IPS-15b (cell line): ENCODE measurements around the gene SLC7A6.

Source experiments
- H3K27me3 ChIP-seq: one replicate; pipeline ENCODE4 v1.6.1; 2013; ENCODE audit warnings: low read length; ENCODE audit not compliant: control insufficient read depth, insufficient read depth
- H3K36me3 ChIP-seq: one replicate; pipeline ENCODE4 v1.6.1; 2013; ENCODE audit warnings: low read length; ENCODE audit not compliant: control insufficient read depth, insufficient read depth
- H3K4me1 ChIP-seq: one replicate; pipeline ENCODE4 v1.6.1; 2013; ENCODE audit warnings: mild to moderate bottlenecking, low read length; ENCODE audit not compliant: control insufficient read depth, insufficient read depth
- H3K4me3 ChIP-seq: one replicate; pipeline ENCODE4 v1.5.1; 2013; ENCODE audit warnings: low read depth, low read length
- H3K9ac ChIP-seq: one replicate; pipeline ENCODE4 v1.6.1; 2013; ENCODE audit warnings: low read depth, mild to moderate bottlenecking, low read length
- H3K9me3 ChIP-seq: one replicate; pipeline ENCODE4 v1.6.1; 2013; ENCODE audit warnings: mild to moderate bottlenecking, low read length; ENCODE audit not compliant: control insufficient read depth, insufficient read depth

The SLC7A6 gene

DNA sequence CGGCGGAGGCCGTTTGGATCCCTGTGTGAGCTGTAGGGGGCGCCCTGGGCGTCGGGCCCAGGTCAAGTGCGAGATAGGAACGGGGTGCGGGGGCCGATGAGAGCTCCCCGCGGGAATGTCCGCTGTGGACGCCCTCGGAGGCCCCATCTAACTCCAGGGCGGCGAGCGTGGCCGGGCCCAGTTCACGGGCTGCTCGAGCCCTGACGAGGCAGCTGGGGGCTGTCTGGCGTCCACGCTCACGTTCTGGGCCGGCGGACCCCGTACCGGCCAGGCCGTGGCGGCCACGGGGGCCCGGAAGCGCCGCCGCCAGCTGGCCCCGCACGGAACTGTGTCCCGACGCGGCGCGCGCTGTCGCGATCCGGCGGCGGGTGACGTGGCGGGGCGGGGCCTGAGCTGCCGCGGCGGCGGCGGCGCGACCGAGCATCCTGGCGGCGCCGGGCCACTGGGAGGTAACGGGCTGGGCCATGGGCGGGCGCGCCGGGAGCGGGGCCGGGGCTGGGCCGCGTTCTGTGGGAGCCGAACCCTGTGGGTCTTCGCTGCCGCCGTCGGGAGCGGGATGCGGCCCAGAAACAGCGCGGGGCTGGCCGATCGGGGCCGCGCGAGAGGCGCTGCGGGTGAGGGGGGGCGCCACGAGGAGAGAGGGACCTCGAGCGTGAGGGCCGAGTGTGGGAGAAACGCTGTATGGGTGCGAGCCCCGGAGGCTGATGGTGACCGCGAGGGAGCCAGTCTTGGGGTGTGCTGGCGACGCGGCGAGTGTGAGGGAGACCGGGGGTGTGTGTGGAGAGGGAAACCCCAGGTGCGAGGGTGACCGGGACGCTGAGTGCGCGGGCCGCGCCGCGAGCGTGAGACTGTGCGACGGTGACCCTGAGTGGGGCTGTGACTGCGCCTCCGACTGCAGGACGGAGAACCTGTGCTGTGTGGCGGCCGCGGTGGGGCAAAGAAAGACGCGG lies at the start of gene SLC7A6:
Gene SLC7A6, plus strand, starts transcription at position 399 of the 950 bp plus-strand sequence. CDS start 10,201 bp downstream, outside the sequence.
- Histone ChIP-seq H3K36me3 (peaks cover 9% of the 10 kb centered on the region), H3K4me3 (peak within 1 kb of the TSS; percentile 91), H3K27me3 (no peaks in the 10 kb centered on the region), H3K9ac (peak within 1 kb of the TSS; percentile 79), H3K9me3 (no peaks in the 10 kb centered on the region), H3K4me1 (peaks cover 12% of the 10 kb centered on the region)

DNA sequence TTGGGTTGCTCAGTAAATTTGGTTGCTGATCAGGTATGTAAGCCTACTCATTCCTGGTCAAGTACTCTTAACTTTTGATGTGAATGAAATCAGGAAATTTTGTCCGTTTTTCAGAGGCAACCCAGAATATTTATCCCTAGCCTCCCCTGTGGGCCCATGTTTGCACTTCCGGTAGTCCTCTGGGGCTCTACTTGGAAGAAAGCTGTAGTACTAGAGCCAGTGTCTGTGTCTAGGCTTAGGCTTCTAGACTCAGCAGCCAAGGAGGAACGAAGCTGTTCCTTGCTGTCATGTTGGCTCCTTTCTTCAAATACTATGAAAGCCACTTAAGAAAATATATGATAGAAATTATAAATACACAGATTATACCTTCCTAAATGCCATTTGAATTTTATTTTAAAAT lies 49.6 kb upstream of the SLC7A6 start:
- H3K9ac ChIP-seq = no peak overlapping the region
- no peaks in the 10 kb centered on the region for H3K36me3 ChIP-seq
- no peaks in the 10 kb centered on the region for H3K27me3 ChIP-seq
- no peaks in the 10 kb centered on the region for H3K9me3 ChIP-seq
- H3K4me3 ChIP-seq = no peak overlapping the region
- no peaks in the 10 kb centered on the region for H3K4me1 ChIP-seq

DNA sequence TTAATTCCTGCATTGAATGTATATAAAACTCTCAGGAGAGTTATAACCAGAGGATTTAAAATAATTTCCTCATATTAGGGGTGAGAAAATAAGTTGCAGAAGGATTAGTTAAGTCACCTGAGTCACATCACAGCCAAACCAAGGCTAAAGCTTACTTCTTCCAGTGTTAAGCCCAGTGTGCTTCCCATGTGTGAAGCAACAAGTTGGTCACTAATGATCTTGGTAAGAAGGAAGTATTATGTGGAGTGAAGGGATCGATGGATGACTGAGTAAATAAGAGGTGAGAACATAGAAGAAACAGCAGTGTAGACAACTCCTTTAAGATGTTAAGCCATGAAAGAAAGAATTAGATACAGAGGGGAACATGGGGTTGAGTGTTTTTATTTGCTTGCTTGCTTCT lies 49.0 kb upstream of the SLC7A6 start:
- no peaks in the 10 kb centered on the region for H3K36me3 ChIP-seq
- H3K9ac ChIP-seq = no peak overlapping the region
- no peaks in the 10 kb centered on the region for H3K27me3 ChIP-seq
- no peak overlapping the region for H3K4me3 ChIP-seq
- no peaks in the 10 kb centered on the region for H3K4me1 ChIP-seq
- H3K9me3 ChIP-seq = no peaks in the 10 kb centered on the region

DNA sequence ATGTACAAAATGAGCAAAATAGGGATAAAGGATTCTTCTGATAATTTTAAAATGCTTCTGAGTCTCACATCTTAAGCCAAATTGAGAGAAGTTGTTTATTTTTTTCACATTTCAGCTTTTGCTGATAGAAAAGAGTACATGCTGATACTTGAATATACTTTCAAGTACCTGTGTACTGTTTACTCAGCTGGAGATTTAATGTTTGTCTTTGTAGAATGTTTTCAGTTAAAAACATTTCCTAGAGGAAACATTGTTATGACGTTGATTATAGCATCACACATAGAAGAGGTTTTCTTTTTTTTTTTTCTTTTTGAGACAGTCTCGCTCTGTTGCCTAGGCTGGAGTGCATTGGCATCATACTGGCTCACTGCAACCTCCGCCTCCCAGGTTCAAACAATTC lies 48.1 kb upstream of the SLC7A6 start:
- Histone ChIP-seq H3K9me3 (no peaks in the 10 kb centered on the region), H3K9ac (no peak overlapping the region), H3K36me3 (no peaks in the 10 kb centered on the region), H3K4me1 (peaks cover 1% of the 10 kb centered on the region), H3K27me3 (no peaks in the 10 kb centered on the region), H3K4me3 (no peak overlapping the region)

DNA sequence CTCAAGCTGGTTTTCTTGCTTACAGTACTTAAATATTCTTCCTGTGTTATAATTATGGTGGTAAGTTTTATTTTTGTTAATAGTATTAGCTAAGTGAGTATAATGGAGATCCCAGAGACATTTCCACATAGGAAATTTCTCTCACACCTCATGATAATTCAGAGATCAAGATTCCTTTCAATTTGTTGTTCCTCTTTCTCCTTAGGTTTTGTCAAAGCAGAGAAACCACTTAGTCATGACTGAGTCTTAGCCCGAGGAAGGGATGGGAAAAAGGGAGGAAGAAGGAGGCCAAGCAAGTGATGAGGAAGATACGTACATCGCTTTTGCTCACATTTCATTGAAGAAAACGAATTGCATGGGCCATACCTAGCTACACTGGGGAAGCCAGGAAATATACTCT lies 46.8 kb upstream of the SLC7A6 start:
- Histone ChIP-seq H3K9me3 (no peaks in the 10 kb centered on the region), H3K36me3 (no peaks in the 10 kb centered on the region), H3K4me3 (no peak overlapping the region), H3K27me3 (no peaks in the 10 kb centered on the region), H3K4me1 (peaks cover 3% of the 10 kb centered on the region), H3K9ac (no peak overlapping the region)

DNA sequence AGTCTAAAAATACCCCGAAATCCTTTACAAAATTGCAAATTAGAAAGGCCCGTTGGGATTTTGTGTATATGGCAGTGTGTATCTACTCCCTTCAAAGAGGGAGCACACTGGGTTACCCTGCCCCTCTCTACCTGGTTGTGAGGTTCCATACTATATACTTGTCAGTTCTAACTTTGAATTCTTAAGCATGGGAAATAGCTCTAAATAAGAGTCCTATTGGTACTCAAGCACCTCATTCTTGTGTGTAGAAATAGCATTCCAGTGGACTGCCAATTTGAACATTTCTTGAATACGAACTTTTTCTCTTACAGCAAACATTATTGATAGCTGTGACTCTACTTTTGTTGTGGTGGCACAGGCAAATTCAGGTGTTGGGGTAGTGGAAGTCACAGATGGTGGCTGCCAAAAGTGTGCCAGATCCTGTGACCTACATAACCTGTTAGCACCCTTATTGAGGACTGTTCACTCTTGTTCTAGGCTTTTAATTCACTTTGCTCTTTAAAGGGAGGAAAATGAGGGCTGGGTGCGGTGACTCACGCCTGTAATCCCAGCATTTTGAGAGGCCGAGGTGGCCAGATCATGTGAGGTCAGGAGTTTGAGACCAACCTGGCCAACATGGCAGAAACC lies 44.5 kb upstream of the SLC7A6 start:
- peaks cover 3% of the 10 kb centered on the region for H3K4me1 ChIP-seq
- no peaks in the 10 kb centered on the region for H3K9me3 ChIP-seq
- no peaks in the 10 kb centered on the region for H3K36me3 ChIP-seq
- no peaks in the 10 kb centered on the region for H3K27me3 ChIP-seq
- H3K4me3 ChIP-seq = no peak overlapping the region
- no peak overlapping the region for H3K9ac ChIP-seq

DNA sequence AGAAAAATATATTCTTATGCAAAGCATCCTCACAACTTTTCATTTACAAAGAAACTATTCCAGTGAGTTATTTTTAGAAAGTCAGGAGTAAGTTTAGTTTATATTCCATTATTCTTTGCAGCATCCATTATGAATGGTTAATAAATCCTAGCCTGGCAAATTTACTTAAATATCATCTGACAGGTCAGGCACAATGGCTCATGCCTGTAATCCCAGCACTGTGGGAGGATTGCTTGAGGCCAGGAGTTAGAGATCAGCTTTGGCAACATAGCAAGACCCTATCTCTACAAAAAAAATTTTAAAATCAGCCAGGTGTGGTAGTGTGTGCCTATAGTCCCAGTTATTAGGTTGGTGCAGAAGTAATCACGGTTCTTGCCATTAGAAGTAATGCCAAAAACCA lies 41.3 kb upstream of the SLC7A6 start:
- H3K4me1 ChIP-seq = peaks cover 3% of the 10 kb centered on the region
- H3K27me3 ChIP-seq = no peaks in the 10 kb centered on the region
- H3K4me3 ChIP-seq = no peak overlapping the region
- H3K9me3 ChIP-seq = no peaks in the 10 kb centered on the region
- no peak overlapping the region for H3K9ac ChIP-seq
- no peaks in the 10 kb centered on the region for H3K36me3 ChIP-seq

DNA sequence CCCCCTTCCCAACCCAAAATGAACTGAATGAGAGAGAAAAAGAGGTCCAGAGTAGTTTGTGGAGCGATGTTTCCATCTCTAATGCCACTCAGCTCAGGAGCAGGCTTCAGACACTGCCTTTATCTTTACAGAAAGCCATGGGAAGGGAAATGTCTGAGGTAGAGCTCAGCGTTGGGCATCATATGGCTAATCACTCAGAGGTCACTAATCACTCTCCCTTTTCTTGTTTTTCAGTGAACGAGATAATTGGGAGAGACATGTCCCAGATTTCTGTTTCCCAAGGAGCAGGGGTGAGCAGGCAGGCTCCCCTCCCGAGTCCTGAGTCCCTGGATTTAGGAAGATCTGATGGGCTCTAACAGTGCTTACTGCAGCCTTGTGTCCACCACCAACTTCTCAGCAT lies 38.2 kb upstream of the SLC7A6 start:
- H3K9me3 ChIP-seq = no peaks in the 10 kb centered on the region
- H3K4me1 ChIP-seq = peaks cover 3% of the 10 kb centered on the region
- H3K36me3 ChIP-seq = peaks cover 13% of the 10 kb centered on the region
- no peak overlapping the region for H3K9ac ChIP-seq
- H3K27me3 ChIP-seq = no peaks in the 10 kb centered on the region
- H3K4me3 ChIP-seq = no peak overlapping the region

DNA sequence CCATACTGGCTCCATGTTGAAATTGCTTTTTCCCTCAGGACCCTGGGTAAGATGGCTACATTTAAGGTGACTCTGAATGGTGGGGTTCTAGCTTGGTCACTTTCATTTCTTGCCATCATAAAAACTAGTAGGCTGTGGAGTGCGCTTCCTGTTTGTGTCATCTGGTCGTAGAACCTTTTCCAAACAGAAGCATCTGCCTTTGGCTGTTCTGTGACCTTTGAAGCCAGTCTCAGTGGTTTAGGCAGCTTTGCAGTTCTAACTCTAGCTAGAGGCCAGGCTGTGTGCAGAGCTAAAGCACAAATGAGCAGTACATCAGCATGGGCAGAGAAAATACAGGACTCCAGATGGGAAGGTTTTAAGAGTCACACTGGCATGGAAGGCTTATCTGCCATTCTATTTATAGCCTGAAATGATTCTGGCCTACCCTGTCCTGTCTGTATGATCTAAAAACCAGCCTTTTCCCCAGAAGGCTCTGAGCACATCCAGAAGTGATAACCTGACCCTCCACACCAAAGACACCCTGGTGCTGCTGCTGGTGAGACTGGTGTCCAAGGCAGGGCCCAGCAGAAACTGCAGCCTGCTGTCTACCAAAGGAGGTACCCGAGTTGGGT lies 37.0 kb upstream of the SLC7A6 start:
- Histone ChIP-seq H3K36me3 (peaks cover 25% of the 10 kb centered on the region), H3K9ac (no peak overlapping the region), H3K27me3 (no peaks in the 10 kb centered on the region), H3K9me3 (no peaks in the 10 kb centered on the region), H3K4me1 (no peaks in the 10 kb centered on the region), H3K4me3 (no peak overlapping the region)

DNA sequence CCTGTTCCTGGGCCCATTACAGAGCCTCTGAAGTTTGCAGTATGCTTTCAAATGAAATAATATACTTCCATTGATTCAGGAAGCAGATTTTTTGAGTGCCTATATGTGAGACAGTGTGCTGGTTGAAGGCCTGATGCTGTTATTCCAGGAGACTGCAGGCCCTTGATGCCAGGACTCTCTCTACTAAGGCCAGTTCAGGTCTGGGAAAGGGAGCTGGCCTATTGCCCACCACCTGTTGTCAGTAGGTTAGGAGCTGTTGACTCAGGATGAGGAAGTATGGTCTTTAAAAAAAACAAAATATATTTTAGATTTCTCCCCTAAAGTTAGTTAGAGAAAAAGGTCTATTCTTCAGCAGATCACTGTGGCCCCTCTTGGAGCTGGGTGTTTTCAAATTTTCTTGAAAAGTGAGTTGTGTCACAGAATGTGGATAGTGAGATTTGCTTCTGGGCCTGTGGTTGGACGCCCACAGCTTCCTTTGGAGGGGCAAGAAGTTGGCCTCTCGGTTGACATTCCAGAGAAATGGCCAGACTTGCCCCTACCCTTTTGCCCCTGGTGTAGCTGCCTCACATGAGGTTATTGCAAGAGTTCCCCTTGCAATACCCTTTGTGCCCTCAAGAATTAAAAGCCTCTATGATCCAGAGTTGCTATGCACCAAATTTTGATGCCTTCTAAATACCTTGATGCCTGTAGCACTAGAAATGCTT lies 36.3 kb upstream of the SLC7A6 start:
- H3K27me3 ChIP-seq = no peaks in the 10 kb centered on the region
- peaks cover 29% of the 10 kb centered on the region for H3K36me3 ChIP-seq
- no peak overlapping the region for H3K9ac ChIP-seq
- no peak overlapping the region for H3K4me3 ChIP-seq
- no peaks in the 10 kb centered on the region for H3K9me3 ChIP-seq
- no peaks in the 10 kb centered on the region for H3K4me1 ChIP-seq

DNA sequence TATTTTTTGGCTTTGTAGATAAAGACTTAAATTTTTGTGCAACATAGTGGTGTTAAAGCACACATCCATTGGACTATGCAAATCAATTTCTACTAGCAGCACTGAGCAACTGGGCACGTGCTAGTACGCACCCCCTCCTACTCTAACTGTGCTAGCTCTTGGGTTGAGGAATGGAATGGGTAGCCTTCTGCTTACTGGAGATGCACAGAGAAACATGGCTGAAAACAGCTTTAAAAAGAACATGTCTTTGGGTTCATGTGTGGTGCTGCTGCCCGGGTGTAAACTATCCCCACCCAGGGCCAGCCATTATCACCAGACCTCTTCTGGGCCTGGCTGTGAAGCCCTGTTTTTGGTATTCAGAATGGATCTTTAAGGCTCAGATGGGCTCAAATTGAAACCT lies 35.7 kb upstream of the SLC7A6 start:
- Histone ChIP-seq H3K4me1 (no peaks in the 10 kb centered on the region), H3K36me3 (peaks cover 33% of the 10 kb centered on the region), H3K9me3 (no peaks in the 10 kb centered on the region)

More for the DNA sequence above, 35.7 kb upstream of the SLC7A6 start:
- H3K27me3 ChIP-seq = no peaks in the 10 kb centered on the region
- no peak overlapping the region for H3K4me3 ChIP-seq
- no peak overlapping the region for H3K9ac ChIP-seq
